HG02571 (cell line): ENCODE measurements around the gene ADGRL2.

Source experiments
- ATAC-seq: cut with Tn5 transposase; IDR thresholded peaks from one replicate; pipeline ENCODE4 v1.9.1; 2021; ENCODE audit warnings: mild to moderate bottlenecking, moderate library complexity; ENCODE audit not compliant: unreplicated experiment

Gene ADGRL2

DNA sequence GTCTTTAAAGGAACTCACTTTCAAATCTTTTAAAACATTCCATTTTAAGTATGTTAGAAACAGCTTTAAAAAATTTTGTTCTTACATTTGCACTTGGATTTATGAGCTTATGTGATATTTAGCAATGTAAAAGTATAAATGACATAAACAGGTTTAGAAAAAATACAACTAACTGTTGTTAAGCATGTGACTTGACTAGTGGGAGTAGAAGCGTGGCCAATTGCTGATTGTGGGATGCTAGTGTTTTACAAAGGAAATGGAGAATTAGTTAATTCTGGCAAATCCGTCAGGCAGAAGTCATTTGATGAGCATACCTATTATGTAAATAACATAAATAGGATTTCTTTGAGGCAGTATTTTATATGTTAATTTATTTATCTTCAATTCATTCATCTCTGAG, 175.8 kb downstream of the ADGRL2 start:
- ATAC-seq = no peak

DNA sequence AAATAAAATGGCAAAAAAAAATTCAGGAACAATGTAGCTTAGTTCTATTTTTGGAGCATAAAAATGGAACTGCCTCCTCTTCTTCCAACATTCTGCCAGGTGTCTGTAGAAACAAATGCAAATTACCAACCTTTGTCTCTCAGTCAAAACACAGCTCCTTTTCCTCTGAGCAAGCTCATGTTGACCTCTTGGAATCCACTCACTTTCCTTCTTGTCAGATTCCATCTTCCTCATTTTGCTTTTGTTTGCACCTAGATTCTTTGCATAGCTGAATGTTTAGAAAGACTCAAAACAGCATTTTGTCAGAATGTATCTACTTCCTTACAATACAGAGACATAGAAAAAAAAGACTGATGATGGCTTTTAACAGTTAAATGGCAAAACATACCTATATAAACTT, 178.2 kb downstream of the ADGRL2 start:
- no peak for ATAC-seq

DNA sequence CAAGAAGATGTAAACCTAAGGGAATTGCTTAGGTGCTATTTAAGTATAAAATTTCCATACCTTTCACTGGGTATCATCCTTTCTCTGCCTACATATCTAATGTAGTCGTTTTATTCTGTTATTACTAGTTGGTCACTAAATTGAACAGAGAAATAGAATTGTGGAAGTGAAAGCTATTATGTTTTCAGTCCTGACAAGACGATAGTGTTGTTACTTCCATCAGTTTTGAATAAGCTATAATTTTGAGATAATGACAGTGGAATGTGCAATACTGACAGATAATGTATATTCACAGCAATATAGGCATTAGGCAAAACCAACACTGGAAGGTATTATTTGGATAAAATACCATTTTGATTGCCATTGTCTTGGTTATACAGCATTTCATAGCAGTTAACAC, 181.8 kb downstream of the ADGRL2 start:
- no peak for ATAC-seq

DNA sequence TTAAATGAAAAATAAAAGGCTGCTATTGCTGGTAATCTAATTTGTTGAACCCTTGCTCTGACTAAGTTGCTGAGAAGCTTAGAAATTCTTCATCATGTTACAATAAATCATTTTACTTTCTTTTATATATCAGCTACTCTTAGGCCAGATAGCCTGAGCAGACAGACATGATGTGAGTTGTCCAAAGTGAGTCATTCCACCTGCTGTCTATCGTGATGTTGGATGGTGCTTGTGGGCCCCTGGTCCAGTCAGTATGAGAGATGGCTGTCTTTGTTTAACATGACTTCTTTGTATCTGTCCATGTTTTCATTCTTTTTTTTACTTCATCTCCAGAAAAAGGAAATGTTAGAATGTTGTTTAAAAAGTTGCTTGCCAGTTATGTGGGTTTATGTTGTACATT, 188.8 kb downstream of the ADGRL2 start:
- no peak for ATAC-seq

DNA sequence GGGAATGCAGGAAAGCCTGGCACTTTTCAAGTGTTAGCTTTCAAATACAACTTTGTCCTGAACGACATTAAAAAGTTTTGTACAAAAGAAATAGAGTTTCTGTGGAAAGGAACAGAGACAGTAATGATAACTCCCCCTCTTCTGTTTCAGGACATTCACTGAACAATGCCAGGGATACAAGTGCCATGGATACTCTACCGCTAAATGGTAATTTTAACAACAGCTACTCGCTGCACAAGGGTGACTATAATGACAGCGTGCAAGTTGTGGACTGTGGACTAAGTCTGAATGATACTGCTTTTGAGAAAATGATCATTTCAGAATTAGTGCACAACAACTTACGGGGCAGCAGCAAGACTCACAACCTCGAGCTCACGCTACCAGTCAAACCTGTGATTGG, 189.5 kb downstream of the ADGRL2 start:
- no peak for ATAC-seq

DNA sequence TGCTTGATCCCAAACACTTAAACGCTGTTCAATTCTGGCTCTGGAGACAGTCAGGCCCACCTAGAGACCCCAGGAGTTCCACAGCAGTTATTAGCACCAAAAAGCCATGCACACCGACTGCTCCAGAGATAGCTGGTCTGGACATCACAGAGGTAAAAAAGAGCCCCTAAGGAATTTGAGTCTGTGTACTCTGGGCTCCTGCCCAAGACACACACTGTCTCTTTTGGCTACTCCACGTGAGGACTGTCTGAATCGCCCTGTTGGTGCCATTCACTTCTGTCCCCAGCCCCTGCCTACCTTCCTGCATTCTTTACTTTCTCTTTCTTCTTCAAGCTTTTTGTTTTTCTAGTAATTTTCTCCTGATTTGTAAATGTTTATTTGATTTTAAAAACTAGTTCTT, 197.4 kb downstream of the ADGRL2 start:
- ATAC-seq = no peak

DNA sequence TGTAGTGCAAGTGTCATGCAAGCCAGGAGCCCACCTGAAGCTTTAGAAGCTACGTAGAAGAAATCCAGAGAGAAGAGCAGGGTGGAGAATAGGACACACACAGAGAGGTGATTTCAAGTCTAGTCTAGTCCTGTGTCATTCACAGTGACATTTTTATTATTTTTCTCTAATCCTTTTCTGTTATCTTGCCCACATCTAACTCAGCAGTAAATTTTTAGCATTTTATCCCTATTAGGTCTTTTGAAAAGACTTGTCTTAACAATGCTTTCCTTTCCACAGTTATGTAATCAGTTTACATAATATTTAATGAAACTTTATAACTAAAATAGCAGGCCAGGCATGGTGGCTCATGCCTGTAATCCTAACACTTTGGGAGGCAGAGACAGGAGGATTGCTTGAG, 198.6 kb downstream of the ADGRL2 start:
- ATAC-seq = no peak

DNA sequence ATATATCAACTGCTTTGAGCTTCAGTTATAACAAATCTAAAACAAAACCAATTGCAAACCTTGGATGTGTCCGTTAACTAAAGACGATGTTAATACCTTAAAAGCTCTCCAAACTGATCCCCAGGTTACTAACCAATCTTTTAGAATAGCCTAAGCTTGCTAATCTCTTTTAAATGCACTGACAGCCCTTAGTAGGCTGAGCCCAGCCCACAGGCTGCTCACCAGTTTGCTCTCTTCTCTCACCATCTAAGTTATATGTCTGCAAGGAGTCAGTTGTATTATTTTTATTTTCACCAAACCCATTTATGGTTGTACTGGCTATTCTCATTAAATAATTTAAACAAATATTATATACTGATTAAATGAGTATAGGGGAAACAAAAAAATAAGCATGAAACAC, 199.5 kb downstream of the ADGRL2 start:
- no peak for ATAC-seq

DNA sequence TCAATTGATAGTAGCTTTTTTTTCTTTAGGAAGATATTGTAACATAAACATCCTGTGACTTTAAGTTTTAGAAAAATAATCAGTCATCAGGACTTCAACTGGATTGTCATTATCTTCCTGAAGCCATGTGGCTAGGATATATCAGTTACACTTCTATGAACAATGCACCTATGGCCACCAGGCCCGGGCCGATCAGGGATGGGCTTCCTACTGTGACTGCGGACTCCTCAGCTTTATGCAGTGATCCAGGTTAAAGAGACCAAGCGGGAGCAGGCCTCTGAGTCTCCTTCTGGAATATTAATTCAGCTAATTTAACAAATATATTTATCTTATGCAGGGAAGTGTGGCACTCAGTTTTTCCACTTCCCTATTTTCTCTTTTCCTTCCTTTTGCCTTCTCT, 200.6 kb downstream of the ADGRL2 start:
- ATAC-seq = no peak

DNA sequence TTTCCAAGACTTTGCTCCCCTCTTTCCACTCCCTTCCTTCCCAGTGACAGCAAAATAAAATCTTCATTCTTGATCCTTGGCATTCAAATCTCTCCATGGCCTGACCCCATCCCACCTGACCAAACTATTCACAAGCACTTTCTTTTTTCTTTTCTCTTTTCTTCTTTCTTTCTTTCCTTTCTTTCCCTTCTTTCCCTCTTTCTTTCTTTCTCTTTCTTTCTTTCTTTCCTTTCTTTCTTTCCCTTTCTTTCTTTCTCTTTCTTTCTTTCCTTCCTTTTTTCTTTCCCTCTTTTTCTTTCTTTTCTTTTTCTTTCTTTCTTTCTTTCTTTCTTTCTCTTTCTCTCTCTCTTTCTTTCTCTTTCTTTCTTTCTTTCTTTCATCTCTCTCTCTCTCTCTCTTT, 207.1 kb downstream of the ADGRL2 start:
- no peak for ATAC-seq

DNA sequence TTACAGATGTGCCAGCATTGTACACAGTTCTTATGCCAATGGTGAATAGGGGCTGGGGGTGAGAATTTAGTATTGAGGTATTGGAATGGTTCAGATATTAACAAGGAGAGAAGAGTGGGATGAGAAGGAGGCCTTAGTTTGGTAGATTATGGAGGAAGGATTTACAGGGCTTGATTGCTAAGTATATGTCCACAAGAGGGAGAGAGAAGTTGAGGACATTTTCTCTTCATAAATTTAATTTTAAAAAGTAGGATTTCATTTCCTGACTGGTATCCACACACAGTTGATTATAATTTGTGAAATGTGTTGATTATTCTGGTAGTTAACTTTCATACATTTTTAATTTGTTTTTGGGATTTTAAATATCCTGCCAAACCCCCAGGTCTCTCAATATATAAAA, 213.0 kb downstream of the ADGRL2 start:
- no peak for ATAC-seq

DNA sequence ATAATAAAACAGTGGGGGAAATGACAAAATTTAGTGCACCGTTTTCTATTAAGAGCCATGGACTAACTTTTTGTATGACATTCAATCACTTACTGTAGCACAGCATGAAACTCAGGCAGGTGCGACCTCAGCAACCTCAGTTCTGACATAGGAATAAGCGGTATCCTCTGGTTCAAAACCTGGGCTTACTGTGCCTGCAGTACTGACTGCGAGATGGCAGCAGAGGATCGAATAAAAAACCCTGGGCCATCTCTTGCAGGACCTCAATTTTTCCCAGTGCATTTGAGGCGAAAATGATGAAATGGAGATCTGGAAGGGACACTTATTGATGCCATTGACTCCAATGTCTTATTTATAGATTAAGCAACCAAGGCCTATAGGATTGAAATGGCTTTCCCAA, 214.7 kb downstream of the ADGRL2 start:
- no peak for ATAC-seq

DNA sequence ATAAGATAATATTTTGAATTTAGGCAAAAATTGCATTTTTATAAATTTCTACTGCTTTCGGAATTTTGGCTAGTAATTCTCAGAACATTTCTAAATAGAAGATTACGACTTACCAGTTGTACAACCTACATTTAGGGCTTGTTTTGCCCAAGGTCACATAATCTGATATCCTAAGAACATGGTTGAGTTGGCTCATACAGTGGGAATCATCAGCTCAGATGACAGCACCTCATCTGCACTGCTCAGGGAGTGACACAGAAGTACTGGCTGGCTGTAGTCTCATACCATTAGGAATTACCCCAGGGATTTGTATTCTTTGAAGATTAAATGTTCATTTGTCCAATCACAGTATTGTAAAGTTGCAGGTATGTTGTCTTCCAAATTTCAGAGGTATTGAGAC, 217.6 kb downstream of the ADGRL2 start:
- no peak for ATAC-seq

DNA sequence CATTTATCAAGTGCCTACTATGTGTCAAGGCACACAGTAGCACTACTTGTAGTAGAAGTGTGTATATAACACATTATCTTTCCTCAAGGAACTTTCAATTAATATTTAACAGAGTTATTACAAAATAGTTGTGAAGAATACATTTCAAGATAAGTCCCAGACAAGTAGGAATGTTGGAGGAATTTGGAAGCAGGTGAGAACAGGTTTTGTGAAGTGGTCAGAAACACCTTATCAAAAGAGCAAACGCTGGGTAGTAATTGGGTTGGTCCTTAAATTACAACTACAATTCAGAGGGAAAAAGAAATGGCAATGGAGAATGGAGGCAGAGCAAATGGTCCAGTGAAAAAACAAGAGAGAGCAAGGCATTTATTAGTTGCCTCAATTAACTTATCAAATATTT, 218.8 kb downstream of the ADGRL2 start:
- ATAC-seq = no peak

DNA sequence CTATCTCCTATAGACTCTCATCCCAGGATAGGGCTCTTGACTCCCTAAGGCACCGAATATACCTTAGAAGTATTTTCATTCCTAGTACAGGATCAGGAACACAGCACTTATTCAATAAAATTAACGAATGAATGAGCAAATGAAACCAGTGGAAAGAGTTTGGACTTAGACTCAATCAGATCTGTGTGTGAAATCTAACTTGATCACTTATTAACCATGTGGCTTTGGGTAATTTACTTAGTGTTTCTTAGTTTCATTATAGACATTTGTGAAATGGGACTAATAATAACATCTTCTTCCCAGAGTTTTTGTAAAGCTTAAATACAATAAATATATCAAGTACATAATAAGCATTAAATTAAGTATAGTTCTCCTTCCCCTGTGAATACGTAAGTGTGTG, 230.1 kb downstream of the ADGRL2 start:
- no peak for ATAC-seq

DNA sequence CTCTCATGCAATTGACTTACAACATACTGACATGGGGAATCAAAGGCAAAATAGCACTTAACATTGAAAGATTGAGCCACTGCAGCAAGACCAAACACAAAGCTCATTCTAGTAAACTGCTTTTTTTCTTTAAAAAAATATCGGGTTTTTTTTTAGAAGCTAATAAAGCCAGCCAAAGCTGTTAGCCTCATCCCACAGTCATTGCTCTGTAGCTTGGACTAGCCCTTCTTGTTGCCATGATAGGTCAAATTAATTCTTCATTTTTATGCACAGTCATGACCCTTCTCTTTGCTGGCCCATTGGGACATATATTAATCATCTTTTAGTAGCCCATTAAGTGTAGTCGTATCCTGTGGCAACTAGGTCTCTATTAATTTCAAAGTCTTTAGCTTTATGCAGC, 231.3 kb downstream of the ADGRL2 start:
- ATAC-seq = no peak

DNA sequence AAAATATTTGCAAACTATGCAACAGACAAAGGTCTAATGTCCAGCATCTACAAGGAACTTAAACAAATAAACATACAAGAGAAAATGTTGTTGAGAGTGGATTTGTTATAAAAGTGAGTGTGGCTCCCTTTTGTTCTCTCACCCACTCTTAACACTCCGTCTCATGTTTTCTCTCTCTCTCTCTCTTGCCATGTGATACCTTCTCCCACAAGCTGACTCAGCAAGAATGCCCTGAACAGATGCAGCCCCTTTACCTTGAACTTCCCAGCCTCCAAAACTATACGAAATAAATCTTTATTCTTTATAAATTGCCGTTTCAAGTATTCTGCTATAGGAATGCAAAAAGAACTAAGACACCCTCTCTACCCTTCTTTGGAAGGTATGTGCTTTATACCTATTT, 234.1 kb downstream of the ADGRL2 start:
- no peak for ATAC-seq
